Suprapubic skin (tissue), 4 donors: ENCODE data around the gene CELF4.

ENCODE experiments used
- POLR2A ChIP-seq, 2 donors: fragments of 450-650 bp; IDR thresholded peaks; one replicate each; pipeline ENCODE4 v1.6.1; 2017; ENCODE audit warnings: antibody characterized with exemption in 2 of 2, mild to moderate bottlenecking in 2 of 2, moderate library complexity in 2 of 2
- POLR2AphosphoS5 ChIP-seq, 3 donors: sonication (generic); formaldehyde crosslinking; IDR thresholded peaks; one replicate each; pipeline ENCODE4 v1.6.1; 2017; ENCODE audit warnings: antibody characterized with exemption in 3 of 3
- TF ChIP-seq, protein P1 (sequence below), 2 donors: fragments of 200-600 bp in 1 of 2; fragments of 450-650 bp in 1 of 2; sonication (generic) in 1 of 2; IDR thresholded peaks; one replicate each; pipeline ENCODE4 v1.5.1; 2016 to 2019; ENCODE audit warnings: antibody characterized with exemption in 2 of 2, mild to moderate bottlenecking in 1 of 2, moderate library complexity in 1 of 2

DNA sequence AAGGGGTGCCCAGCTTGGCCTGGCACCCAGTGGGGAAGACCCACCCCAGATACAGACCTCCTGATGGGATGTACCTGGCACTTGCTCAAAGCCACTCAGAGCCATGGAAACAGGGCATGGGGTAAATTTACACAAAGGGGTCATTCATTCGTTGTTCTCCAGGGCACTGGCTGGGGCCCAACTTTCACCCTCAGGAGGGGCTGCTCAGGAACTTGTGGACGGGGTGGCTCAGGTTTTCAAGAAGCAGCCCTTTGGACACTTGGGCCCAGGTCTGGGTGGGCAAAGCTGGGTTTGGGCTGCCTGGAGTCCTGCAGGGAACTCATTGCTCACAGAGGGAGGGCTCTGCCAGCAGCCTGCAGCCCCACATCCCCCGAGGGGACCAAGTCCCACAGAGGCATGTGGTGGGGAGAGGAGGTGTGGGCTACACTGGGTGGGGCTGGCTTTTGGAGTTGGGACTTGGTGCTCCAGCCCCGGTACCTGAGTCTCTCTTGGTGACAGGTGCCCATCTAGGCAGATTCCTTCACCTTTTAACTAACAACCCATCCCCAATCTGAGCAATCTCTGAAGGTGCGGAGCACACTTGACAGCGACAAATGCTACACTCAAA is 172.3 kb downstream of the CELF4 start:
- TF ChIP-seq, protein P1, sequence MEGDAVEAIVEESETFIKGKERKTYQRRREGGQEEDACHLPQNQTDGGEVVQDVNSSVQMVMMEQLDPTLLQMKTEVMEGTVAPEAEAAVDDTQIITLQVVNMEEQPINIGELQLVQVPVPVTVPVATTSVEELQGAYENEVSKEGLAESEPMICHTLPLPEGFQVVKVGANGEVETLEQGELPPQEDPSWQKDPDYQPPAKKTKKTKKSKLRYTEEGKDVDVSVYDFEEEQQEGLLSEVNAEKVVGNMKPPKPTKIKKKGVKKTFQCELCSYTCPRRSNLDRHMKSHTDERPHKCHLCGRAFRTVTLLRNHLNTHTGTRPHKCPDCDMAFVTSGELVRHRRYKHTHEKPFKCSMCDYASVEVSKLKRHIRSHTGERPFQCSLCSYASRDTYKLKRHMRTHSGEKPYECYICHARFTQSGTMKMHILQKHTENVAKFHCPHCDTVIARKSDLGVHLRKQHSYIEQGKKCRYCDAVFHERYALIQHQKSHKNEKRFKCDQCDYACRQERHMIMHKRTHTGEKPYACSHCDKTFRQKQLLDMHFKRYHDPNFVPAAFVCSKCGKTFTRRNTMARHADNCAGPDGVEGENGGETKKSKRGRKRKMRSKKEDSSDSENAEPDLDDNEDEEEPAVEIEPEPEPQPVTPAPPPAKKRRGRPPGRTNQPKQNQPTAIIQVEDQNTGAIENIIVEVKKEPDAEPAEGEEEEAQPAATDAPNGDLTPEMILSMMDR (IDR thresholded peaks at IDR 0.05): no peak
- TF ChIP-seq POLR2A (IDR thresholded peaks at IDR 0.05) (no peak), POLR2AphosphoS5 (IDR thresholded peaks at IDR 0.05) (no peak)
